A172 (cell line): ENCODE results near the gene LEMD1. TPM values are rescaled to one million over a fixed set of nuclear protein-coding genes. Genes with fewer than 3 reads are reported as not detected.

Source experiments
- total RNA-seq: library from RNA; depleted of rRNA; stranded (reverse); fragments of >200 nt; shearing (Covaris generic); gene quantifications from 2 replicates; pipeline ENCODE4 v1.2.3, GENCODE V29; 2014; rRNA removed

The LEMD1 gene
- total RNA-seq, 1 experiment from 2014 or later, result 0.36 TPM

Other genes starting within 250 kb of the LEMD1 start
- gene DSTYK, start 210.4 kb downstream of the LEMD1 start, total RNA-seq, result 12.3 and 13.9 TPM in 2 replicates
- 8.1 and 11.9 TPM in 2 replicates for gene TMCC2, start 194.1 kb downstream of the LEMD1 start, total RNA-seq
- gene NUAK2, start 100.3 kb downstream of the LEMD1 start, total RNA-seq, result 16.3 and 18.4 TPM in 2 replicates
- not detected in 2 replicates for gene KLHDC8A, start 65.1 kb downstream of the LEMD1 start, total RNA-seq
- 0.28 and 1.4 TPM in 2 replicates for gene BLACAT1, start 34.0 kb upstream of the LEMD1 start, total RNA-seq
- 31.5 and 34.9 TPM in 2 replicates for gene CDK18, start 82.6 kb upstream of the LEMD1 start, total RNA-seq
- gene ELK4, start 210.0 kb upstream of the LEMD1 start, total RNA-seq, result 17.7 and 18.4 TPM in 2 replicates